CD4-positive, alpha-beta memory T cell (primary cell): ENCODE data around the gene TUBB6. TPM values are rescaled to one million over a fixed set of nuclear protein-coding genes. Genes with fewer than 3 reads are reported as not detected.

ENCODE experiments used
- CTCF ChIA-PET: fragments of 350-600 bp; sonication (Branson Sonifier 250); formaldehyde crosslinking; loops from one replicate; lab custom pipeline; 2021; ENCODE audit warnings: inconsistent platforms; ENCODE audit not compliant: partially characterized antibody; lab: Charles Lee
- POLR2A ChIA-PET: fragments of 350-600 bp; sonication (Branson Sonifier 250); formaldehyde crosslinking; loops from one replicate; lab custom pipeline; 2021; ENCODE audit not compliant: partially characterized antibody; lab: Charles Lee
- DNase-seq, 5 donors: peaks; one replicate each; pipeline versions ENCODE4 v3.0.0 to v3.0.0-alpha.2; 2020 to 2022; ENCODE audit warnings: mixed read lengths in 1 of 5
- H3K27ac ChIP-seq: one replicate; pipeline ENCODE4 v1.7.0; 2013; ENCODE audit warnings: low read depth, low read length
- H3K27me3 ChIP-seq: 2 replicates; pipeline ENCODE4 v1.7.0; 2013; ENCODE audit warnings: mild to moderate bottlenecking, low read length, moderate library complexity; ENCODE audit not compliant: insufficient read depth
- H3K36me3 ChIP-seq: 2 replicates; pipeline ENCODE4 v1.7.0; 2013; ENCODE audit warnings: mild to moderate bottlenecking, low read length, moderate library complexity; ENCODE audit not compliant: insufficient read depth
- H3K4me1 ChIP-seq: 2 replicates; pipeline ENCODE4 v1.7.0; 2013; ENCODE audit warnings: mild to moderate bottlenecking, low read length, moderate library complexity; ENCODE audit not compliant: insufficient read depth
- H3K4me3 ChIP-seq, 2 donors: one replicate each; pipeline ENCODE4 v1.7.0; 2013; ENCODE audit warnings: low read length in 2 of 2, mild to moderate bottlenecking in 1 of 2
- H3K9me3 ChIP-seq, 2 donors: one replicate each; pipeline ENCODE4 v1.7.0; 2013; ENCODE audit warnings: low read length in 2 of 2, control low read depth in 1 of 2; ENCODE audit not compliant: control insufficient read depth in 1 of 2
- H3K27ac Mint-ChIP-seq, 7 donors: one replicate each; pipeline ENCODE4 v1.8.0; 2020 to 2021; ENCODE audit warnings: mixed read lengths in 7 of 7, mild to moderate bottlenecking in 6 of 7, inconsistent platforms in 3 of 7, moderate library complexity in 3 of 7
- H3K27me3 Mint-ChIP-seq, 2 donors: one replicate each; pipeline ENCODE4 v1.8.0; 2020 to 2021; ENCODE audit warnings: mixed read lengths in 2 of 2
- H3K36me3 Mint-ChIP-seq, 2 donors: one replicate each; pipeline ENCODE4 v1.8.0; 2020 to 2021; ENCODE audit warnings: mixed read lengths in 2 of 2, inconsistent platforms in 1 of 2, mild to moderate bottlenecking in 1 of 2
- H3K4me1 Mint-ChIP-seq, 4 donors: one replicate each; pipeline ENCODE4 v1.8.0; 2020 to 2021; ENCODE audit warnings: mixed read lengths in 4 of 4, mild to moderate bottlenecking in 1 of 4
- H3K4me3 Mint-ChIP-seq, 8 donors: one replicate each; pipeline ENCODE4 v1.8.0; 2020 to 2021; ENCODE audit warnings: mixed read lengths in 8 of 8, mild to moderate bottlenecking in 7 of 8, moderate library complexity in 6 of 8, inconsistent platforms in 3 of 8
- H3K9me3 Mint-ChIP-seq, 8 donors: one replicate each; pipeline ENCODE4 v1.8.0; 2020 to 2021; ENCODE audit warnings: mixed read lengths in 8 of 8, mild to moderate bottlenecking in 5 of 8, inconsistent platforms in 3 of 8, moderate library complexity in 1 of 8
- intact Hi-C: fragments of 100-400 bp; cut with micrococcal nuclease; formaldehyde crosslinking; loops from one replicate; pipeline ENCODE4 v1.15.1; 2023
- polyA plus RNA-seq, 2 donors: library from polyadenylated mRNA; unstranded; fragments of 300-500 nt; fragmentation: Illumina TruSeq; gene quantifications; one replicate each; pipeline ENCODE4 v1.2.3, GENCODE V29; 2021
- total RNA-seq, 2 experiments: library from RNA; stranded (reverse); gene quantifications; one replicate each; pipeline ENCODE4 v1.2.3, GENCODE V29; 2021

Gene TUBB6
- total and polyA plus RNA-seq, 4 experiments from 2014 or later: 0.96 to 3.2 (median 1.6) TPM

DNA sequence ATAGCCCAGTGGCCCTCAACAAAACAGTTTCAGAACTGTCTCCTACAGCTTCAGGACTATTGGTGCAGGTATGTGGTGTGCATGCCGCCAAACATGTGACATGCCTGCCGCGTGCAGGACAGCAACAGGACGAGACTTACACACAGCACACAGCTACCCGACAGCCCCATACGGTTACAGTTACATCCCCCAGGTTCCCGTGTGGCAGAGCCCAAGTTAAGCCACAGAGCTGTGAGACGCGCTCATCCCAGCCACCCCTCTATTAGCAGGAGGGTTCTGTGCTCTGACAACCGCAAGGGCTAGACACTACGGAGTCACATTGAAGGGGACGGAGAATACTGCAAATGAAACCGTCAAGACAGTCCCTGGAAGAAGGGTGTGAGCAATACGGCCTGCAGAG is 16.4 kb upstream of the TUBB6 start:
- Mint-ChIP-seq H3K9me3 (no peaks in the 10 kb centered on the region), H3K4me3 (no peak overlapping the region), H3K27ac (no peak overlapping the region), H3K27me3 (peaks cover 22% of the 10 kb centered on the region in 2 donors), H3K36me3 (no peaks in the 10 kb centered on the region), H3K4me1 (peaks cover 0 to 4% (median under 1%) of the 10 kb centered on the region in 4 donors)
- H3K4me3 ChIP-seq: no peak overlapping the region
- peaks cover 8% of the 10 kb centered on the region for H3K27me3 ChIP-seq
- ChIA-PET CTCF (no interaction called here), POLR2A (no interaction called here)
- no peak for DNase-seq
- intact Hi-C loops: no loop called here
- H3K9me3 ChIP-seq: no peaks in the 10 kb centered on the region
- no peaks in the 10 kb centered on the region for H3K4me1 ChIP-seq
- H3K27ac ChIP-seq: no peak overlapping the region
- H3K36me3 ChIP-seq: no peaks in the 10 kb centered on the region

DNA sequence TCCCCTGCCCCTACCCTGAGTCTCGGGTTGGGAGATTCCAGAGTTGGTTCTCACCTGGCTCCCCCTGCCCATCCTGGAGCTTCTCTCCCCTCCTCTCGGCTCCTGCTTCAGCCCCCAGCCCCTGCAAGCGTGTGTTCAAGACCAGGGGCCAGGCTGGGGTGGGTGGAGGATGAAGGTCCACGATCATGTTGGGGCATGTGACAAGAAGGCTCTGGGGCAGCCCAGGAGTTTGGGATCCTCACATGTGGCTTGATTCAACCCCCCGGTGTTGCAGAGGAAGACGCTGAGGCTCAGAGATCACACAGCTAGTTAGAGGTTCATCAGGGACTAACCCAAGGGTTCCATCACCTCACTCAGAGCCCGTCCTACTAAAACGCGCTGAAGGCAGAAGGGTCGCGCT is 14.2 kb upstream of the TUBB6 start:
- H3K27me3 ChIP-seq: peaks cover 3% of the 10 kb centered on the region
- no peaks in the 10 kb centered on the region for H3K4me1 ChIP-seq
- H3K9me3 ChIP-seq: no peaks in the 10 kb centered on the region
- ChIA-PET POLR2A (no interaction called here), CTCF (no interaction called here)
- no peak overlapping the region for H3K27ac ChIP-seq
- H3K36me3 ChIP-seq: no peaks in the 10 kb centered on the region
- no peaks in the 10 kb centered on the region for H3K4me1 Mint-ChIP-seq
- H3K27me3 Mint-ChIP-seq: peaks cover 14 to 15% of the 10 kb centered on the region in 2 donors
- no peak for DNase-seq
- H3K27ac Mint-ChIP-seq: no peak overlapping the region
- no peaks in the 10 kb centered on the region for H3K36me3 Mint-ChIP-seq
- H3K4me3 ChIP-seq: no peak overlapping the region
- intact Hi-C loops: no loop called here
- no peak overlapping the region for H3K4me3 Mint-ChIP-seq
- H3K9me3 Mint-ChIP-seq: peaks cover 0 to 4% (median 0%) of the 10 kb centered on the region in 8 donors

DNA sequence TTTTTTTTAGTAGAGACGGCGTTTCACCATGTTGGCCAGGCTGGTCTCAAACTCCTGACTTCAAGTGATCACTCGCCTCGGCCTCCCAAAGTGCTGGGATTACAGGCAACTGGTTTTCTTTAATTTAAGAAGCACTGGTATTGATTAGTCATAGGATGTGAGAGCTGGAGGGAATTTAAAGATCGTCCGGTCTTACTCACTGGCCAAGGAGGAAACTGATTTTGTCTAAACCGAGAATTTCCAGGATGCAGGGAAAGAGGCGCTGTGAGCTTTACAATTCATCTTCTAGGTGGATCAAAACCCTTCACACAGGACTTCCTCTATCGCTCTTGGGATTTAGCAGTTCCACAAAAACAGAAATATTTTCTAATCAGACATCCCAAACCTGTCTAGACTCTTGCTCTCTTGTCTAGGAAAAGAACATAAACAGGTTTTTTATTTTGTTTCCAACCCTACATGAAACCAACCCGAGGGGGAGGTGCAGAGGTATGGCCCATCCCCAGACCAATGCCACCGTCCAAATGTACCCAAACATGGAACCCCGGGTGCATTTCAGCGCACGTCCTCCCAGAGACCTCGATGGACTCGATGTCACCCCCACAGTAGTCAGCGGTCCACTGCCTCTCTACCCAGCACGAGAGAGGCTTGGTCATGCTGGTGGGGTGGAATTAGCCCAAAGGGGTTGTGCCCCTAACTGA is 12.5 kb upstream of the TUBB6 start:
- Histone ChIP-seq H3K27me3 (no peaks in the 10 kb centered on the region), H3K27ac (no peak overlapping the region), H3K9me3 (no peaks in the 10 kb centered on the region), H3K36me3 (no peaks in the 10 kb centered on the region), H3K4me3 (no peak overlapping the region), H3K4me1 (no peaks in the 10 kb centered on the region)
- H3K27me3 Mint-ChIP-seq: peaks cover 6 to 7% of the 10 kb centered on the region in 2 donors
- peaks cover 0 to 4% (median 0%) of the 10 kb centered on the region in 8 donors for H3K9me3 Mint-ChIP-seq
- ChIA-PET POLR2A (no interaction called here), CTCF (no interaction called here)
- H3K27ac Mint-ChIP-seq: no peak overlapping the region
- H3K4me1 Mint-ChIP-seq: no peaks in the 10 kb centered on the region
- intact Hi-C loops: no loop called here
- DNase-seq: no peak
- H3K4me3 Mint-ChIP-seq: no peak overlapping the region
- no peaks in the 10 kb centered on the region for H3K36me3 Mint-ChIP-seq

DNA sequence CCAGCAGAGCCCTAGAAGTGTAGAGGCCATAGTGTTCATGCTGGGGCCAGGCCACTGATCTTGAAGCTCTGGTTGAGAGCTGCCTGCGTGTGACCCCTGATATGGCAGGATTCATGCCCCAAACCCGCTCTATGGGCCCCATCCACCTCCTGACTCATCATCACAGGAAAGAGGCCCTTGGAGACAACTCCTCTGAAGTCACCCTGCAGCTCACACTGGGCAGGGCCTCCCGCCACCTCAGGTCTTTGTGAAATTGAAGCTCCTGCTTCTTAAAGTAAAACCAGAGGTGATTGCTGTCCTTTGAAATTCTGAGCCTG is 12.0 kb upstream of the TUBB6 start:
- no peaks in the 10 kb centered on the region for H3K4me1 Mint-ChIP-seq
- H3K36me3 Mint-ChIP-seq: no peaks in the 10 kb centered on the region
- Histone ChIP-seq H3K27ac (no peak overlapping the region), H3K4me3 (no peak overlapping the region), H3K27me3 (no peaks in the 10 kb centered on the region), H3K4me1 (no peaks in the 10 kb centered on the region), H3K36me3 (no peaks in the 10 kb centered on the region), H3K9me3 (no peaks in the 10 kb centered on the region)
- peaks cover 7 to 10% of the 10 kb centered on the region in 2 donors for H3K27me3 Mint-ChIP-seq
- ChIA-PET POLR2A (no interaction called here), CTCF (no interaction called here)
- no peak overlapping the region for H3K27ac Mint-ChIP-seq
- peaks cover 0 to 4% (median 0%) of the 10 kb centered on the region in 8 donors for H3K9me3 Mint-ChIP-seq
- intact Hi-C loops: no loop called here
- no peak overlapping the region for H3K4me3 Mint-ChIP-seq
- DNase-seq: no peak

DNA sequence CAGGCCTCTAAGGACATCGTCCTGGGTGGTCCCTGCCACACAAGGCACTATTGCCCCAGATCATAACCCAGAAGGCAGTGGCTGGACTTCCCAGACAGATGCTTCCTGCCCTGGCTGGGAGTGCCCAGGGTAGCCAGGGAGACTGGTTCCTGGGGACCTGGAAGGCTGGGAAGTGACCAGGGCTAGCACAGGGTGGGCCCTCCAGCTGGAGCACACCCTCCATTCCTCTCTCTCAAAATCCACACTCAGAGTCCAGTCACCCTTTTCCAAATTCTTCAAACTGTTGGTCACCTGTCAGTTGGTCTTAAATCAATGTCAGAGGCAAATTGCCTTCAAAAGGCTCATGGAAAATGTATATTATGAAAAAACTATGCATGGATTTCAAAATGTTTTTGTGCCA is 11.6 kb upstream of the TUBB6 start:
- H3K4me3 ChIP-seq: no peak overlapping the region
- ChIA-PET POLR2A (no interaction called here), CTCF (no interaction called here)
- no peaks in the 10 kb centered on the region for H3K36me3 ChIP-seq
- H3K4me1 Mint-ChIP-seq: no peaks in the 10 kb centered on the region
- no peaks in the 10 kb centered on the region for H3K9me3 ChIP-seq
- H3K36me3 Mint-ChIP-seq: no peaks in the 10 kb centered on the region
- no peaks in the 10 kb centered on the region for H3K4me1 ChIP-seq
- intact Hi-C loops: no loop called here
- no peak overlapping the region for H3K27ac ChIP-seq
- no peak for DNase-seq
- no peak overlapping the region for H3K4me3 Mint-ChIP-seq
- no peaks in the 10 kb centered on the region for H3K27me3 ChIP-seq
- H3K27me3 Mint-ChIP-seq: peaks cover 7 to 10% of the 10 kb centered on the region in 2 donors
- peaks cover 0 to 4% (median 0%) of the 10 kb centered on the region in 8 donors for H3K9me3 Mint-ChIP-seq
- no peak overlapping the region for H3K27ac Mint-ChIP-seq

DNA sequence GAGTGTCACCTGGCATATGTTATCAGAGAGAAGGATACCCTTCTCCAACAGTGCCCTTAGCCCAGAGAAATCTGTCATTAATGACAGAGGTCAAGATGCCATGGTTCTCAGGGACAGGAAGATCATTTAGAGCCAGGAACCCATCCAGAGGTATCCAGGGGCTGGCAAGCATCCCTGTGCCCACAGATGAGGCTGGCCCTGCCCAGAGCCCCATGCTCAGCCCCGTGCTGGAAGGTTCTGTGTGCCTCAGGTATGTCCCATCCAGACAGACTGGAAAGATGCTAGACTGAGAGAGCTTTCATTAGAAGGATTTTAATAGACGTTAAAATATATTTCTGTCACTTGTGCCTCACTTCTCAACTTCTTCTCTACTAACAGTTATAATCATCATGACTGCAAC is 8.2 kb upstream of the TUBB6 start:
- Histone ChIP-seq H3K9me3 (no peaks in the 10 kb centered on the region), H3K4me1 (no peaks in the 10 kb centered on the region), H3K27me3 (no peaks in the 10 kb centered on the region), H3K27ac (no peak overlapping the region), H3K36me3 (no peaks in the 10 kb centered on the region), H3K4me3 (no peak overlapping the region)
- no peaks in the 10 kb centered on the region for H3K36me3 Mint-ChIP-seq
- H3K27ac Mint-ChIP-seq: no peak overlapping the region
- peaks cover 0 to 4% (median 0%) of the 10 kb centered on the region in 8 donors for H3K9me3 Mint-ChIP-seq
- ChIA-PET CTCF (no interaction called here), POLR2A (no interaction called here)
- no peaks in the 10 kb centered on the region for H3K4me1 Mint-ChIP-seq
- H3K27me3 Mint-ChIP-seq: peaks cover 10 to 12% of the 10 kb centered on the region in 2 donors
- no peak for DNase-seq
- intact Hi-C loops: no loop called here
- H3K4me3 Mint-ChIP-seq: no peak overlapping the region

DNA sequence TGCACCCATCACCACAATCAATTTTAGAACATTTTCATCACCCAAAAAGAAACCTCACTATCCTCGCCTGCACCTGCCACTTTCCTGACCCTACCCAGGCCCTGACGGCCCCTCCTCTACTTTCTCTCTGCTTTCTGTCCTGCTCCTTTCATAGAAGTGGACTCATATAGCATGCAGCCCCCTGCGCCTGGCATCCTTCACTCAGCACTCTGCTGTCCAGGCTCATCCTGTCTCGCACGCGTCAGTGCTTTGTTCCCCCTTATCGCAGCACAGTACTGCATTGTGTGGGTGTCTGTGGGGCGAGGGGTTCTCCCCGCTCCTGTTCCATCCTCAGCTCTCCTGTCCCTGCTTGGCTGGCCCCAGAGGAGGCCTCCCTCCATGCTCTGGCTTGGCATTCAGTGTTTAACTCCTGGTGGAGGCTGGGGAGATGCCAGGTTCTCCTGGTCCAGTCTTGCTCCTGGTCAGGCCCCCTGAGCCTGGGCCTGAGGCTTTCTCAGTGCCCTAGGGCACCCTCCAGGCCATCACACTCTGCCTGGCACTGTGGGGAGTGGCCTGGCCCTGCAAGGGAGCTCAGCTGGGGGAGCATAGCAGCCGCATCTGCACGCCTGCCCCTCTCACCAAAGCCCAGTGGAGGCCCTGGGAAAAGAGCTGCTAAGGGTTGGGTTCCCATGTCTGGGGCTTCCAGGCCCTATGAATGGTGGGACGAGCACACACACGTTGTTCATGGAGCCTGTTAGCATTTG is 6.6 kb upstream of the TUBB6 start:
- H3K27ac ChIP-seq: no peak overlapping the region
- no peak overlapping the region for H3K4me3 ChIP-seq
- ChIA-PET CTCF (no interaction called here), POLR2A (no interaction called here)
- H3K9me3 ChIP-seq: no peaks in the 10 kb centered on the region
- H3K36me3 Mint-ChIP-seq: no peaks in the 10 kb centered on the region
- H3K4me1 ChIP-seq: no peaks in the 10 kb centered on the region
- H3K4me1 Mint-ChIP-seq: peaks cover 0 to under 1% (median under 1%) of the 10 kb centered on the region in 4 donors
- H3K36me3 ChIP-seq: no peaks in the 10 kb centered on the region
- H3K4me3 Mint-ChIP-seq: no peak overlapping the region
- intact Hi-C loops: no loop called here
- peaks cover 3% of the 10 kb centered on the region for H3K27me3 ChIP-seq
- no peak for DNase-seq
- peak overlapping the region in 1 of 7 donors; percentile 7 for H3K27ac Mint-ChIP-seq
- H3K27me3 Mint-ChIP-seq: peaks cover 17 to 22% of the 10 kb centered on the region in 2 donors
- peaks cover 0 to 4% (median 0%) of the 10 kb centered on the region in 8 donors for H3K9me3 Mint-ChIP-seq
